Measurements from ENCODE around the gene FXYD5. TPM values are rescaled to one million over a fixed set of nuclear protein-coding genes. Genes with fewer than 3 reads are reported as not detected.

FXYD5 gene
- 100 to 1,000 TPM in 1 of 2 donors, 10 to 100 TPM in 1; 71.7 to 126 TPM for total RNA-seq
- polyA plus RNA-seq, result 100 to 1,000 TPM in 1 of 2 donors, 10 to 100 TPM in 1; 89.5 to 179 TPM
- long read RNA-seq, donor 1, transcript FXYD5-204 (9 exons, 872 nt), result major isoform, 26 of 39 reads
- long read RNA-seq, donor 1, partial matches to known transcripts, result 3 of 39 reads
- long read RNA-seq, donor 1, other reads (novel, unspliced or antisense), result 5 of 39 reads
- long read RNA-seq, donor 2, transcript FXYD5-204 (9 exons, 872 nt), result major isoform, 11 of 22 reads
- long read RNA-seq, donor 2, partial matches to known transcripts, result 3 of 22 reads
- long read RNA-seq, donor 2, other reads (novel, unspliced or antisense), result 5 of 22 reads

GRCh38 chr19:35154525-35155406 is at the start of gene FXYD5:
Gene FXYD5, plus strand, starts transcription at chr19:35154735. Its CDS starts 816 bp downstream, at chr19:35155551.
- ATAC-seq (ENCODE audit: low FRiP score) (peak; percentile 80), DNase-seq (peak; percentile 85 to 91)
- H3K9me3 ChIP-seq (ENCODE audit: control insufficient read depth, low read length), result no peaks in the 10 kb centered on the region
- H3K4me3 ChIP-seq (ENCODE audit: low read length in 2 of 2), result peak within 1 kb of the TSS; percentile 47 to 54
- H3K27ac ChIP-seq (ENCODE audit: low read depth in 1 of 2, low read length in 2 of 2), result peak within 1 kb of the TSS in 1 of 2 donors; percentile 32
- WGBS, 2 donors, result 0 to 1% methylated on average over 32 to 49 of the region's 49 CpGs
- H3K27me3 ChIP-seq (ENCODE audit: control insufficient read depth in 1 of 2, insufficient read depth in 2 of 2, low read length in 1 of 2), result no peaks in the 10 kb centered on the region
- intact Hi-C loops (cut with DNase I), result loop anchor here (5.0 kb wide), 2 partner anchors 113 to 568 kb away; partner anchors contain the start of gene USF2 (in 1 of the 2)
- no peaks in the 10 kb centered on the region for H3K4me1 ChIP-seq (ENCODE audit: control insufficient read depth in 1 of 2, insufficient read depth in 2 of 2, low read length in 2 of 2)
- peaks cover 0 to 2% of the 10 kb centered on the region in 2 donors for H3K36me3 ChIP-seq (ENCODE audit: control insufficient read depth in 1 of 2, insufficient read depth in 2 of 2, low read length in 1 of 2)

- 96 to 97% methylated on average over 6 of the region's 6 CpGs for WGBS, 2 donors
- DNase-seq, result no peak
- no peaks in the 10 kb centered on the region for H3K36me3 ChIP-seq (ENCODE audit: control insufficient read depth in 1 of 2, insufficient read depth in 2 of 2, low read length in 1 of 2)
- no peaks in the 10 kb centered on the region for H3K27me3 ChIP-seq (ENCODE audit: control insufficient read depth in 1 of 2, insufficient read depth in 2 of 2, low read length in 1 of 2)
- no peak overlapping the region for H3K27ac ChIP-seq (ENCODE audit: low read depth in 1 of 2, low read length in 2 of 2)
- intact Hi-C loops (cut with DNase I), result no loop called here
- H3K9me3 ChIP-seq (ENCODE audit: control insufficient read depth, low read length), result no peaks in the 10 kb centered on the region
- no peak for ATAC-seq (ENCODE audit: low FRiP score)
- no peaks in the 10 kb centered on the region for H3K4me1 ChIP-seq (ENCODE audit: control insufficient read depth in 1 of 2, insufficient read depth in 2 of 2, low read length in 2 of 2)
- H3K4me3 ChIP-seq (ENCODE audit: low read length in 2 of 2), result no peak overlapping the region
These were observed 49.5 kb upstream of the FXYD5 start for GRCh38 chr19:35105047-35105410.

- WGBS, 2 donors, result 87 to 89% methylated on average over 30 of the region's 30 CpGs
- ATAC-seq (ENCODE audit: low FRiP score) (no peak), DNase-seq (peak in 1 of 2 donors; percentile 89)
- Histone ChIP-seq H3K4me1 (ENCODE audit: control insufficient read depth in 1 of 2, insufficient read depth in 2 of 2, low read length in 2 of 2) (no peaks in the 10 kb centered on the region), H3K4me3 (ENCODE audit: low read length in 2 of 2) (no peak overlapping the region), H3K36me3 (ENCODE audit: control insufficient read depth in 1 of 2, insufficient read depth in 2 of 2, low read length in 1 of 2) (no peaks in the 10 kb centered on the region), H3K27me3 (ENCODE audit: control insufficient read depth in 1 of 2, insufficient read depth in 2 of 2, low read length in 1 of 2) (no peaks in the 10 kb centered on the region), H3K27ac (ENCODE audit: low read depth in 1 of 2, low read length in 2 of 2) (no peak overlapping the region), H3K9me3 (ENCODE audit: control insufficient read depth, low read length) (no peaks in the 10 kb centered on the region)
- intact Hi-C loops (cut with DNase I), result no loop called here
These were observed 48.9 kb upstream of the FXYD5 start for GRCh38 chr19:35105411-35106290.

GRCh38 chr19:35106291-35106583 is 48.3 kb upstream of the FXYD5 start:
- H3K9me3 ChIP-seq (ENCODE audit: control insufficient read depth, low read length), result no peaks in the 10 kb centered on the region
- H3K4me1 ChIP-seq (ENCODE audit: control insufficient read depth in 1 of 2, insufficient read depth in 2 of 2, low read length in 2 of 2), result no peaks in the 10 kb centered on the region
- DNase-seq (no peak), ATAC-seq (ENCODE audit: low FRiP score) (no peak)
- WGBS, 2 donors, result 86 to 96% methylated on average over 9 of the region's 9 CpGs
- H3K27ac ChIP-seq (ENCODE audit: low read depth in 1 of 2, low read length in 2 of 2), result no peak overlapping the region
- H3K4me3 ChIP-seq (ENCODE audit: low read length in 2 of 2), result no peak overlapping the region
- no peaks in the 10 kb centered on the region for H3K36me3 ChIP-seq (ENCODE audit: control insufficient read depth in 1 of 2, insufficient read depth in 2 of 2, low read length in 1 of 2)
- intact Hi-C loops (cut with DNase I), result no loop called here
- no peaks in the 10 kb centered on the region for H3K27me3 ChIP-seq (ENCODE audit: control insufficient read depth in 1 of 2, insufficient read depth in 2 of 2, low read length in 1 of 2)

- ATAC-seq (ENCODE audit: low FRiP score) (no peak), DNase-seq (no peak)
- Histone ChIP-seq H3K36me3 (ENCODE audit: control insufficient read depth in 1 of 2, insufficient read depth in 2 of 2, low read length in 1 of 2) (no peaks in the 10 kb centered on the region), H3K4me3 (ENCODE audit: low read length in 2 of 2) (no peak overlapping the region), H3K9me3 (ENCODE audit: control insufficient read depth, low read length) (no peaks in the 10 kb centered on the region), H3K4me1 (ENCODE audit: control insufficient read depth in 1 of 2, insufficient read depth in 2 of 2, low read length in 2 of 2) (no peaks in the 10 kb centered on the region), H3K27ac (ENCODE audit: low read depth in 1 of 2, low read length in 2 of 2) (no peak overlapping the region), H3K27me3 (ENCODE audit: control insufficient read depth in 1 of 2, insufficient read depth in 2 of 2, low read length in 1 of 2) (no peaks in the 10 kb centered on the region)
- WGBS, 2 donors, result 47% methylated on average over 2 of the region's 2 CpGs
- intact Hi-C loops (cut with DNase I), result no loop called here
These were observed 47.5 kb upstream of the FXYD5 start for GRCh38 chr19:35106898-35107541.

- 35 to 46% methylated on average over 5 of the region's 5 CpGs for WGBS, 2 donors
- Histone ChIP-seq H3K27me3 (ENCODE audit: control insufficient read depth in 1 of 2, insufficient read depth in 2 of 2, low read length in 1 of 2) (no peaks in the 10 kb centered on the region), H3K4me1 (ENCODE audit: control insufficient read depth in 1 of 2, insufficient read depth in 2 of 2, low read length in 2 of 2) (no peaks in the 10 kb centered on the region), H3K4me3 (ENCODE audit: low read length in 2 of 2) (no peak overlapping the region), H3K27ac (ENCODE audit: low read depth in 1 of 2, low read length in 2 of 2) (no peak overlapping the region), H3K36me3 (ENCODE audit: control insufficient read depth in 1 of 2, insufficient read depth in 2 of 2, low read length in 1 of 2) (no peaks in the 10 kb centered on the region), H3K9me3 (ENCODE audit: control insufficient read depth, low read length) (no peaks in the 10 kb centered on the region)
- DNase-seq, result no peak
- no peak for ATAC-seq (ENCODE audit: low FRiP score)
- intact Hi-C loops (cut with DNase I), result no loop called here
These were observed 47.0 kb upstream of the FXYD5 start for GRCh38 chr19:35107545-35107944.

- no peaks in the 10 kb centered on the region for H3K9me3 ChIP-seq (ENCODE audit: control insufficient read depth, low read length)
- ATAC-seq (ENCODE audit: low FRiP score) (no peak), DNase-seq (no peak)
- no peak overlapping the region for H3K27ac ChIP-seq (ENCODE audit: low read depth in 1 of 2, low read length in 2 of 2)
- H3K4me1 ChIP-seq (ENCODE audit: control insufficient read depth in 1 of 2, insufficient read depth in 2 of 2, low read length in 2 of 2), result no peaks in the 10 kb centered on the region
- 81 to 93% methylated on average over 11 of the region's 11 CpGs for WGBS, 2 donors
- H3K36me3 ChIP-seq (ENCODE audit: control insufficient read depth in 1 of 2, insufficient read depth in 2 of 2, low read length in 1 of 2), result no peaks in the 10 kb centered on the region
- intact Hi-C loops (cut with DNase I), result no loop called here
- H3K4me3 ChIP-seq (ENCODE audit: low read length in 2 of 2), result no peak overlapping the region
- no peaks in the 10 kb centered on the region for H3K27me3 ChIP-seq (ENCODE audit: control insufficient read depth in 1 of 2, insufficient read depth in 2 of 2, low read length in 1 of 2)
These were observed 45.8 kb upstream of the FXYD5 start for GRCh38 chr19:35108730-35109129.

Data from aorta (tissue), 5 donors.